ENCODE data around the gene DNAH5.

Gene DNAH5

DNA sequence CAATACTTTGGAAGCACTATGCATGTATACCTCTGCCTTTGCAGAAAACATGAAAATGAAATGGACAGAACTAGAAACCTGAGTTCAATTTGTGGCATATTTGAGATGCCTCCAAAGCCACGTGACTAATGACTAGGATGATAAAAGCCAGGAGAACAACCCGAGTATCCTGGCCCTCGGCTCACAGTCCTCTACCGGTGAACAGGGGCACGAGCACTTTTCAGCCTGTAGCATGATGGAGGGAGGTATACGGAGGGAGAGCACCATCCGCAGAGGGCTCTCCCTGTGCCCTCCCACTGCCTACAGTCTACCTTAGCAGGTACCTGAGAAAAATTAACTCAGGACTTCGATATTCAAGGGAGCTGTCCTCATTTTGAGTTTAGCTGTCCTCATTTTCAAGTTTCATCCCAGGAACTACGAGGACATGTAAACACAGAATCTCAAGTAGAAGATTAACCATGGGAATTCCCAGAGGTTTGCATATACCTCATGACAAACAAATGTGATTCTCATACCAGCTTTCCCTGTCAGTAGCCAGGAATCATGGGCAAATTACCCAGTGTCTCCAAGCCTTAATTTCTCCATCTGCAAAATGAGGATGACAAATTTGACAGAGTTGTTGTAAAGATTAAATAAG is 249.3 kb downstream of the DNAH5 start:
- TF ChIP-seq FOXM1 (IDR thresholded peaks at IDR 0.05; ENCODE audit: borderline replicate concordance) (no peak), TARDBP (IDR thresholded peaks at IDR 0.05) (no peak), LEF1 (IDR thresholded peaks at IDR 0.05; ENCODE audit: borderline replicate concordance) (no peak), BHLHE40 (IDR thresholded peaks at IDR 0.05; ENCODE audit: borderline replicate concordance) (no peak), SP1 (IDR thresholded peaks at IDR 0.05) (no peak), NFRKB (IDR thresholded peaks at IDR 0.05) (no peak), L3MBTL2 (conservative IDR thresholded peaks at IDR 0.05) (no peak), ARNT (IDR thresholded peaks at IDR 0.05) (no peak), FOXA1 (IDR thresholded peaks at IDR 0.05) (no peak)
- ChIA-PET CTCF (no interaction called here), POLR2A (no interaction called here)
- DNase-seq (ENCODE audit: extremely low spot score) = no peak

DNA sequence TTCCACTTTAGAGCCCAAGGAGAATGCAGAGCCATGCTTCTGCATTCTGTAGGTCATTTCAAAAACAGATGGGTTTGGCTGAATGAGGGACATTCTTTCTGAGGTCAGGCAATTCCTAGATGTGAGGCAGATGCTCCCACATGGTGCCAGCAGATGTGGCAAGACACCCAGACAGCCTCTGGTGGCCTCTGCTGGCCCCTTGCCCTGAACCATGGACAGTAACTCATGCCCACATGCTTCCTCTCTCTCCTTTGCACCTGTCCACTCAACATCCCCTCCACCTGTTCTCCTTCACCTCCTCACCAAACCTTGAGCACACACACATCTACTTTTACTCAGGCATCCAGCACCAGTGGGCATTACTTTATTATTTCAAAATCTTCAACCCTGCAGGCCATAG is 252.3 kb downstream of the DNAH5 start:
- CTCF ChIA-PET = no interaction called here
- DNase-seq (ENCODE audit: extremely low spot score) = no peak
- POLR2A ChIA-PET = no interaction called here
- TF ChIP-seq FOXK2 (IDR thresholded peaks at IDR 0.05) (no peak), ZNF384 (IDR thresholded peaks at IDR 0.05) (no peak), LEF1 (IDR thresholded peaks at IDR 0.05; ENCODE audit: borderline replicate concordance) (no peak), ARNT (IDR thresholded peaks at IDR 0.05) (no peak), BHLHE40 (IDR thresholded peaks at IDR 0.05; ENCODE audit: borderline replicate concordance) (no peak), FOXM1 (IDR thresholded peaks at IDR 0.05; ENCODE audit: borderline replicate concordance) (no peak), SP1 (IDR thresholded peaks at IDR 0.05) (no peak)

DNA sequence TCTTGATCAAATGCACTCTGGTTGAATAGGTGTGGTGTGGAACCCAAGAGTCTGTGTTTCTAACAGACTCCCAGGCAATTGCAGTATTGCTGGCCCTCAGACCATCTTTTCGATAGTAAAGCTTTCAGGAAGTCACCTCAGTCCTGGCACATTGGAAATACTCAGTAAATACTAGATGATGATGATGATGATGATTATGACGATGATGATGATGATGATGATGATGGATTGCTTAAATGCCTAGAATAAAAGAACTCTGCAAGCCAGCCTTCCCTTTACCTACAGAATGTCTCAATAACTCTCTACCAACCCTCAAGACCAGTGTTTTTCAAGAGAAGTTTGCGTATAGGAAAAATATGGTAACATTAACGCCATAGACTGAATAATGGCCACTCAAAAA is 268.0 kb downstream of the DNAH5 start:
- ChIA-PET CTCF (no interaction called here), POLR2A (no interaction called here)
- no peak for DNase-seq (ENCODE audit: extremely low spot score)
- TF ChIP-seq FOXK2 (IDR thresholded peaks at IDR 0.05) (no peak), ZNF384 (IDR thresholded peaks at IDR 0.05) (no peak)

- ChIA-PET POLR2A (no interaction called here), CTCF (no interaction called here)
- DNase-seq (ENCODE audit: extremely low spot score) = no peak
- TF ChIP-seq ZNF384 (IDR thresholded peaks at IDR 0.05) (no peak), FOXA1 (IDR thresholded peaks at IDR 0.05) (no peak), CTBP1 (IDR thresholded peaks at IDR 0.05; ENCODE audit: borderline replicate concordance) (no peak), SP1 (IDR thresholded peaks at IDR 0.05) (no peak)
These were observed 270.1 kb downstream of the DNAH5 start for GRCh38 chr5:13674391-13674790.

- ChIA-PET CTCF (no interaction called here), POLR2A (no interaction called here)
- DNase-seq (ENCODE audit: extremely low spot score) = no peak
- TF ChIP-seq FOXK2 (IDR thresholded peaks at IDR 0.05) (no peak), FOXM1 (IDR thresholded peaks at IDR 0.05; ENCODE audit: borderline replicate concordance) (no peak), HDGF (IDR thresholded peaks at IDR 0.05; ENCODE audit: borderline replicate concordance) (no peak), ZNF384 (IDR thresholded peaks at IDR 0.05) (no peak), SP1 (IDR thresholded peaks at IDR 0.05) (no peak), L3MBTL2 (conservative IDR thresholded peaks at IDR 0.05) (no peak), SUZ12 (IDR thresholded peaks at IDR 0.05) (no peak), ARNT (IDR thresholded peaks at IDR 0.05) (no peak), LEF1 (IDR thresholded peaks at IDR 0.05; ENCODE audit: borderline replicate concordance) (no peak), ELF4 (IDR thresholded peaks at IDR 0.05) (no peak), TARDBP (IDR thresholded peaks at IDR 0.05) (no peak)
- TF ChIP-seq, protein P1, sequence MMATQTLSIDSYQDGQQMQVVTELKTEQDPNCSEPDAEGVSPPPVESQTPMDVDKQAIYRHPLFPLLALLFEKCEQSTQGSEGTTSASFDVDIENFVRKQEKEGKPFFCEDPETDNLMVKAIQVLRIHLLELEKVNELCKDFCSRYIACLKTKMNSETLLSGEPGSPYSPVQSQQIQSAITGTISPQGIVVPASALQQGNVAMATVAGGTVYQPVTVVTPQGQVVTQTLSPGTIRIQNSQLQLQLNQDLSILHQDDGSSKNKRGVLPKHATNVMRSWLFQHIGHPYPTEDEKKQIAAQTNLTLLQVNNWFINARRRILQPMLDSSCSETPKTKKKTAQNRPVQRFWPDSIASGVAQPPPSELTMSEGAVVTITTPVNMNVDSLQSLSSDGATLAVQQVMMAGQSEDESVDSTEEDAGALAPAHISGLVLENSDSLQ (IDR thresholded peaks at IDR 0.05) = no peak
These were observed 271.0 kb downstream of the DNAH5 start for GRCh38 chr5:13673511-13673910.

DNA sequence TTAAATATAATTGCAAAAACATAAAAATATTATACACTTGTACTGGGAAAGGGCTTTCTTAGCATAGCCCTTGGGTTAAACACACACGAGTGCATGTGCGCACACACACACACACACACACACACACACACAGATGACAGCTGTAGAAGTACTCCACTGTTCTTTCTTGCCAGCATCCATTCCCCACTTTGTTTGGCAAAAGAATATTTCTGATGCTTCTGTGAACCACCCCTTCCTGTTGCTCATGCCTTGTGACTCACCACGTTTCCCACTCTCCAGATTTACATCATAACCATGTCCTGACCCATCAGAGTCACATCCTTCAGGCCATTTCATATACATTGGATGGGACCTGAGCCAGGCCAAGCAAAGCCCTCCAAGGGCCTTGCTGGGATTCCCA is 280.1 kb downstream of the DNAH5 start:
- no peak for TF ChIP-seq L3MBTL2 (conservative IDR thresholded peaks at IDR 0.05)
- TF ChIP-seq ZNF384 (IDR thresholded peaks at IDR 0.05) = no peak
- TF ChIP-seq SUZ12 (IDR thresholded peaks at IDR 0.05) = no peak
- no peak for TF ChIP-seq ARNT (IDR thresholded peaks at IDR 0.05)
- TF ChIP-seq CTBP1 (IDR thresholded peaks at IDR 0.05; ENCODE audit: borderline replicate concordance) = no peak
- no peak for TF ChIP-seq ELF4 (IDR thresholded peaks at IDR 0.05)
- no peak for TF ChIP-seq FOXK2 (IDR thresholded peaks at IDR 0.05)
- POLR2A ChIA-PET = no interaction called here
- CTCF ChIA-PET = no interaction called here
- no peak for DNase-seq (ENCODE audit: extremely low spot score)

GRCh38 chr5:13662626-13663025 is 281.9 kb downstream of the DNAH5 start:
- CTCF ChIA-PET = no interaction called here
- DNase-seq (ENCODE audit: extremely low spot score) = no peak
- POLR2A ChIA-PET = no interaction called here
- TF ChIP-seq SUZ12 (IDR thresholded peaks at IDR 0.05) = no peak

DNA sequence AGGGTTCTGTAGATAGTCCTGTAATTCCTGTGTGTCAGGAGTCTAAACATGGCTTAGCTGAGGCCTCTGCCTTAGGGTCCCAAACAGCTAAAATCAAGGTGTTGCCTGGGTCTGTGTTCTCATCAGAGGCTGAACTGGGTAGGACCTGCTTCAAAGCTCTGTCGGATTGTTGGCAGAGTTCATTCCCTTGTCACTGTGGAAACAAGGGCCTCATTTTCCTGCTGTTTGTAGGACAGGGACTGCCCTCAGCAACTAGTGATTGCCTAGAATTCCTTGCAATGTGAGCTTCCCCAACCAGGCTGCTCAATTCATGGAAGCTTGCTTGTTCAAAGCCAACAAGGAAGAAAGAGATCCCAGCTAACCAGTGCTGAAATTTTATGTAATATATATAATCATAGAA is 283.2 kb downstream of the DNAH5 start:
- TF ChIP-seq NFRKB (IDR thresholded peaks at IDR 0.05) = no peak
- no peak for DNase-seq (ENCODE audit: extremely low spot score)
- ChIA-PET CTCF (no interaction called here), POLR2A (no interaction called here)

DNA sequence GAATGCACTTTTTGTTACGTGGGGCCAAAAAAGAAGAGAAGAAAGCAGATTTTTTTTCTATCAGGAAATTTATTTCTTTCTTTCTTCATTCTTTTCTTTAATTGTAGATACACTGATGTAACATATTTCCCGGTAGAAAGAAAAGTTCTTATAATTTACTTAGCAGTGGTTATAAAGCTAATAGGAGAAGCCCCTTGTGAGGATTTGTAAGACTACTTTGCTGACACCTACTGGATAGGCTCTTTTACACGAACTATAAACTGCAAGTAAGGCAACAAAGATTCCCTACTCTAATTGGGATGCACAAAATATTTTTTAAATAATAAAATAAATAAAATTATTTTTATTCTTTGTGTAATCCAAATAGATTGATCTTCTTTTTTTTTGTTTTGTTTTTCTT is 284.4 kb downstream of the DNAH5 start:
- no peak for DNase-seq (ENCODE audit: extremely low spot score)
- TF ChIP-seq BHLHE40 (IDR thresholded peaks at IDR 0.05; ENCODE audit: borderline replicate concordance) (no peak), SUZ12 (IDR thresholded peaks at IDR 0.05) (no peak), L3MBTL2 (conservative IDR thresholded peaks at IDR 0.05) (no peak), ZNF384 (IDR thresholded peaks at IDR 0.05) (no peak), HDGF (IDR thresholded peaks at IDR 0.05; ENCODE audit: borderline replicate concordance) (no peak), CTBP1 (IDR thresholded peaks at IDR 0.05; ENCODE audit: borderline replicate concordance) (no peak), ARNT (IDR thresholded peaks at IDR 0.05) (no peak), TARDBP (IDR thresholded peaks at IDR 0.05) (no peak), FOXM1 (IDR thresholded peaks at IDR 0.05; ENCODE audit: borderline replicate concordance) (no peak)
- ChIA-PET POLR2A (no interaction called here), CTCF (no interaction called here)
